Measurements from ENCODE around the gene NCAM1. TPM values are rescaled to one million over a fixed set of nuclear protein-coding genes. Genes with fewer than 3 reads are reported as not detected.

NCAM1 gene
- not detected in 5 replicates for total RNA-seq (2022; extraction: Qiagen RNA extraction; ENCODE audit: low read depth)

DNA sequence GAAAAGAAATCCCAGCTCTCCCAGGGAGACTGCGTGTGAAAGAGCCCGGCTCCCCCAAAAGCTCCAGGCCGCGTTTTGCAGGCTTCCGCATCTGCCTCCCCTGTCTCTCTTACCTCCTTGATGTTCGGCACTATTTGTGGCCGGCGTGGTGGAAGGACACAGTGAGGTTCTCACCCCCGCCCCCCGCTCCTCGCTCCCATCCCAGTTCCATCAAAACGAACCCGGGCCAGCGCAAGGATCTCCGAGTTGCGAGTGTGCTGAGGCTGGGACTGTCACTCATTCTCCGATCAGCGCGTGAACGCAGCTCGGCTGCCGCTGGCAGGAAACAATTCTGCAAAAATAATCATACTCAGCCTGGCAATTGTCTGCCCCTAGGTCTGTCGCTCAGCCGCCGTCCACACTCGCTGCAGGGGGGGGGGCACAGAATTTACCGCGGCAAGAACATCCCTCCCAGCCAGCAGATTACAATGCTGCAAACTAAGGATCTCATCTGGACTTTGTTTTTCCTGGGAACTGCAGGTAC is at the start of gene NCAM1:
Gene NCAM1 (plus strand): TSS at position 275 of the 523 bp plus-strand sequence.

DNA sequence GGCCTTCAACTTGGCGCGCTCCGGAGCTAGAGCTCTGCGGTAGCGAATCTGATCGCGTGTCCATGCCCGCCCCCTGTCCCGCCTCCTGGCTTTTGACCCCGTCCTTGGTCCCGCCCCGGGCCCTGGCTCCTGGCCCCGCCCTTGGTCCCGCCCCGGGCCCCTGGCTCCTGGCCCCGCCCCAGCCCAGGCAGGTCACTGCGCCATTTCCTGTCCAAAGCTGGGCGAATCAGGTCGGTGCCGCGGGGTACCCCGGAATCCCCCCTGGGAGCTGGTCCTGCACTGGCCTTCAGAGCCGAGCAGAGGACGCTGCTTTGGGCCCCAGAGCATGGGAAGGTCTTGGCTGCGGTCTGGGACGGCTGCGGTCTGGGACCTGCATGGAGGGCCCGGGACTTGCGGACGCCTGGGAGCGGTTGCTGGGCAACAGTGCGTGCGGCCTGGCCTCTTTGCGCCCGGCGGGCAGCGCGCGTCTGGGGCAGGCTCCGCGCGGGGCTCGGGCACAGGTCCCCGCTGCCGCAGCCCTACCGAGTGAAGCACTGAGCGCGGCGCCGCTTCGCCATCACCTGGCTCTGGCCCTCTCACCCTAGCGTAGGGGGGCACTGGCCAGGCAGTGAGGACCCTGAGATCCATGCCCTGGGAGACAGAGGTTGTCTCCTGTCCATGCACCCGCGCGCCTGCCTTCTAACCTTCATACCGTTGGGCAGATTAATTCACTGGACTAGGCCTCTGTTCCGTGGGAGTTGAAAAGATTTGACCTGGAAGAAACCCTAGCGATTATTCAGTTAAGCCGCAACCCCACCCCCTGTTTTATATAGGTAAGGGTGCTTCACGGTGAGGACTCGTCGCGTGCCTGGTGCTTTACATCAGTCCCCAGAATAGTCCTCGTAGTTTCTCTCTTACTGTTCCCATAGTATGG is 353.4 kb downstream of the NCAM1 start, which contains the start of gene TTC12:
Gene TTC12 (plus strand): TSS at position 195 of the 913 bp plus-strand sequence. CDS start 1,675 bp downstream, outside the sequence.

